Psoas muscle (tissue), 8 donors: ENCODE measurements around the gene FUT3. TPM values are rescaled to one million over a fixed set of nuclear protein-coding genes. Genes with fewer than 3 reads are reported as not detected.
"Not testable (repeated sequence)": the region's sequence is repeated elsewhere in the genome, so short reads cannot be mapped to it uniquely, and the experiment has no call there.

ENCODE experiments used
- ATAC-seq, 4 donors: fragments of 200-7000 bp; cut with Tn5 transposase; one replicate each; pipeline ENCODE4 v1.9.1; 2020; ENCODE audit warnings: moderate library complexity in 3 of 4, mild to moderate bottlenecking in 2 of 4
- DNase-seq, 2 donors: peaks; one replicate each; pipeline ENCODE4 v3.0.0-alpha.2; 2020
- H3K27ac ChIP-seq: fragments of 200-600 bp; one replicate; pipeline ENCODE4 v1.8.0; 2022
- H3K27me3 ChIP-seq, 3 donors: fragments of 200-600 bp in 1 of 3; one replicate each; pipeline versions ENCODE4 v1.6.1 to v1.8.0; 2013 to 2022; ENCODE audit warnings: low read length in 2 of 3, mild to moderate bottlenecking in 2 of 3, moderate library complexity in 1 of 3; ENCODE audit not compliant: insufficient read depth in 3 of 3
- H3K36me3 ChIP-seq, 2 donors: fragments of 200-600 bp in 1 of 2; one replicate each; pipeline versions ENCODE4 v1.6.1 to v1.8.0; 2013 to 2022; ENCODE audit warnings: low read depth in 1 of 2, mild to moderate bottlenecking in 1 of 2, moderate library complexity in 1 of 2; ENCODE audit not compliant: insufficient read depth in 1 of 2
- H3K4me1 ChIP-seq: fragments of 200-600 bp; one replicate; pipeline ENCODE4 v1.8.0; 2022
- H3K4me3 ChIP-seq: fragments of 200-600 bp; one replicate; pipeline ENCODE4 v1.8.0; 2022; ENCODE audit warnings: mild to moderate bottlenecking
- H3K9me3 ChIP-seq: fragments of 200-600 bp; one replicate; pipeline ENCODE4 v1.8.0; 2022
- WGBS, 3 donors: extraction: QIAGEN DNeasy Blood & Tissue Kit; methylation state at CpG; one replicate each; pipeline versions ENCODE4 v1.1.6 to v1.1.7; 2013; 5-methylcytosine and 5-hydroxymethylcytosine counted together
- intact Hi-C, 2 donors: fragments of 100-400 bp; cut with DNase I; formaldehyde crosslinking; loops; one replicate each; pipeline versions ENCODE4 v1.11.0 to v1.14.2; 2022
- polyA plus RNA-seq, 3 donors: library from polyadenylated mRNA; stranded (reverse); fragments of 200-250 nt; gene quantifications; one replicate each; pipeline ENCODE4 v1.2.3, GENCODE V29; 2013
- total RNA-seq, 4 donors: library from RNA; stranded (reverse); fragmentation: NEBNext Ultra II Directional in 2 of 4; extraction: Animal tissue kit (Norgen Biotek cat#: 25700) in 2 of 4; gene quantifications; one replicate each; pipeline versions ENCODE4 v1.2.1 to v1.2.4, GENCODE V29; 2021 to 2023
- TF ChIP-seq, protein P1 (sequence below): fragments of 200-600 bp; IDR thresholded peaks from one replicate; pipeline ENCODE4 v1.8.0; 2022; ENCODE audit warnings: antibody characterized with exemption
- donor health status: healthy with polysubstance abuse.
- donor health status: DM: no; HTN: no; CAD: no; lungs with moderate emphysema.
- donor health status: Bipolar disorder and iron deficiency.
- donor health status: healthy.
- donor health status: DM: yes; HTN: yes; CAD: no.
- donor health status: DM: no; HTN: no; CAD: no.
- donor health status: DM: no; HTN: no; CAD: no.
- donor health status: DM: yes; HTN: yes; CAD: no.

FUT3 gene
- total and polyA plus RNA-seq, 7 donors, result 0.03 to 0.19 TPM; not detected in 5

DNA sequence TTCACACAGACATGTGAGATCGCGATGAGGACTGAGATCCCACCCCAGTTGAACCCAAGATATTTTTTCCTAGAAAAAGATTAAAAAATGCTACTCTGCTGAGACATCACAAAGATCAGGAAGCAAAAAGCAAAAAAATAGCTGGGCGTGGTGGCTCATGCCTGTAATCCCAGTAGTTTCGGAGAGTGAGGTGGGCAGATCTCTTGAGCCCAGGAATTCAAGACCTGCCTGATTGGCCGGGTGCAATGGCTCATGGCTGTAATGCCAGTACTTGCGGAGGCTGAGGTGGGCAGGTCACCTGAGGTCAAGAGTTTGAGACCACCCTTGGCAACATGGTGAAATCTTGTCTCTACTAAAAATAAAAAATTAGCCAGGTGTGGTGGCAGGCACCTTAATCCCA lies 1.1 kb downstream of the FUT3 start:
- WGBS, 3 donors, result 87 to 90% (median 88%) methylated on average over 6 of the region's 6 CpGs
- TF ChIP-seq, protein P1, sequence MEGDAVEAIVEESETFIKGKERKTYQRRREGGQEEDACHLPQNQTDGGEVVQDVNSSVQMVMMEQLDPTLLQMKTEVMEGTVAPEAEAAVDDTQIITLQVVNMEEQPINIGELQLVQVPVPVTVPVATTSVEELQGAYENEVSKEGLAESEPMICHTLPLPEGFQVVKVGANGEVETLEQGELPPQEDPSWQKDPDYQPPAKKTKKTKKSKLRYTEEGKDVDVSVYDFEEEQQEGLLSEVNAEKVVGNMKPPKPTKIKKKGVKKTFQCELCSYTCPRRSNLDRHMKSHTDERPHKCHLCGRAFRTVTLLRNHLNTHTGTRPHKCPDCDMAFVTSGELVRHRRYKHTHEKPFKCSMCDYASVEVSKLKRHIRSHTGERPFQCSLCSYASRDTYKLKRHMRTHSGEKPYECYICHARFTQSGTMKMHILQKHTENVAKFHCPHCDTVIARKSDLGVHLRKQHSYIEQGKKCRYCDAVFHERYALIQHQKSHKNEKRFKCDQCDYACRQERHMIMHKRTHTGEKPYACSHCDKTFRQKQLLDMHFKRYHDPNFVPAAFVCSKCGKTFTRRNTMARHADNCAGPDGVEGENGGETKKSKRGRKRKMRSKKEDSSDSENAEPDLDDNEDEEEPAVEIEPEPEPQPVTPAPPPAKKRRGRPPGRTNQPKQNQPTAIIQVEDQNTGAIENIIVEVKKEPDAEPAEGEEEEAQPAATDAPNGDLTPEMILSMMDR, result no peak
- ATAC-seq (no peak), DNase-seq (no peak)
- H3K9me3 ChIP-seq, result no peaks in the 10 kb centered on the region
- H3K36me3 ChIP-seq, result no peaks in the 10 kb centered on the region
- intact Hi-C loops, result no loop called here
- no peak overlapping the region for H3K27ac ChIP-seq
- H3K4me1 ChIP-seq, result no peaks in the 10 kb centered on the region
- peaks cover 0 to 8% (median 4%) of the 10 kb centered on the region in 3 donors for H3K27me3 ChIP-seq
- no peak overlapping the region for H3K4me3 ChIP-seq

DNA sequence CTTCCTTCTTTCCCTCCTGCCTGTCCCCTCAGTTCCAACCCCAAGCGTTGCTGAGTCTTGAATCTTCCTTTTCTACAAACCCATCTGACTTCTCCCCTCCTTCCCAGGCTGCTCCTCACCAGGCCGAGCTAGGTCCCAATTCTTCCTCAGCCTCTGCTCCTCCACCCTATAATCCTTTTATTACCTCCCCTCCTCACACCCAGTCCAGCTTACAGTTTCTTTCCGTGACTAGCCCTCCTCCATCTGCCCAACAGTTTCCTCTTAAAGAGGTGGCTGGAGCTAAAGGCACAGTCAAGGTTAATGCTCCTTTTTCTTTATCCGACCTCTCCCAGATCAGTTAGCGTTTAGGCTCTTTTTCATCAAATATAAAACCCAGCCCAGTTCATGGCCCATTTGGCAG lies 2.6 kb downstream of the FUT3 start:
- H3K4me1 ChIP-seq, ATAC-seq, intact Hi-C loops, DNase-seq, H3K27me3 ChIP-seq, H3K4me3 ChIP-seq, H3K36me3 ChIP-seq, H3K9me3 ChIP-seq, H3K27ac ChIP-seq: not testable (repeated sequence)
- WGBS, 3 donors, result 45 to 57% (median 53%) methylated on average over 5 of the region's 5 CpGs

- ATAC-seq, H3K27ac ChIP-seq, DNase-seq, H3K27me3 ChIP-seq, H3K4me3 ChIP-seq, intact Hi-C loops, H3K9me3 ChIP-seq, H3K4me1 ChIP-seq, H3K36me3 ChIP-seq: not testable (repeated sequence)
- whole genome bisulfite sequencing, 3 donors, result 40 to 44% (median 42%) methylated on average over 10 of the region's 10 CpGs
Observed at GRCh38 chr19:5847846-5848245, 3.4 kb downstream of the FUT3 start.

- no peak for ATAC-seq
- H3K9me3 ChIP-seq, result no peaks in the 10 kb centered on the region
- TF ChIP-seq, protein P1, result no peak
- DNase-seq, result no peak
- intact Hi-C loops, result no loop called here
- no peak overlapping the region for H3K27ac ChIP-seq
- no peaks in the 10 kb centered on the region for H3K36me3 ChIP-seq
- no peak overlapping the region for H3K4me3 ChIP-seq
- peaks cover 0 to 8% (median 0%) of the 10 kb centered on the region in 3 donors for H3K27me3 ChIP-seq
- WGBS, 3 donors, result 82 to 84% (median 84%) methylated on average over 23 to 24 of the region's 24 CpGs
- no peaks in the 10 kb centered on the region for H3K4me1 ChIP-seq
Observed at GRCh38 chr19:5844456-5845433, 6.5 kb downstream of the FUT3 start.

- H3K27ac ChIP-seq, result no peak overlapping the region
- TF ChIP-seq, protein P1, result no peak
- DNase-seq (no peak), ATAC-seq (no peak)
- H3K4me1 ChIP-seq, result no peaks in the 10 kb centered on the region
- peaks cover 0 to 8% (median 0%) of the 10 kb centered on the region in 3 donors for H3K27me3 ChIP-seq
- H3K9me3 ChIP-seq, result no peaks in the 10 kb centered on the region
- 91 to 93% (median 91%) methylated on average over 19 to 21 of the region's 21 CpGs for WGBS, 3 donors
- H3K36me3 ChIP-seq, result no peaks in the 10 kb centered on the region
- intact Hi-C loops, result no loop called here
- no peak overlapping the region for H3K4me3 ChIP-seq
Observed at GRCh38 chr19:5843295-5843927, 7.8 kb downstream of the FUT3 start.

- H3K36me3 ChIP-seq, intact Hi-C loops, DNase-seq, H3K4me3 ChIP-seq, H3K4me1 ChIP-seq, ATAC-seq, H3K27ac ChIP-seq, H3K9me3 ChIP-seq: not testable (repeated sequence)
- H3K27me3 ChIP-seq, result peaks cover 0 to 11% (median 0%) of the 10 kb centered on the region in 3 donors
- 56 to 74% (median 59%) methylated on average over 3 to 6 of the region's 6 CpGs for WGBS, 3 donors
Observed at GRCh38 chr19:5841735-5842111, 9.5 kb downstream of the FUT3 start.
